IPS-15b (cell line): ENCODE measurements around the gene COPG2.
"Not testable (repeated sequence)": the region's sequence is repeated elsewhere in the genome, so short reads cannot be mapped to it uniquely, and the experiment has no call there.

Source experiments
- H3K27me3 ChIP-seq: one replicate; pipeline ENCODE4 v1.6.1; 2013; ENCODE audit warnings: low read length; ENCODE audit not compliant: control insufficient read depth, insufficient read depth
- H3K36me3 ChIP-seq: one replicate; pipeline ENCODE4 v1.6.1; 2013; ENCODE audit warnings: low read length; ENCODE audit not compliant: control insufficient read depth, insufficient read depth
- H3K4me1 ChIP-seq: one replicate; pipeline ENCODE4 v1.6.1; 2013; ENCODE audit warnings: mild to moderate bottlenecking, low read length; ENCODE audit not compliant: control insufficient read depth, insufficient read depth
- H3K4me3 ChIP-seq: one replicate; pipeline ENCODE4 v1.5.1; 2013; ENCODE audit warnings: low read depth, low read length
- H3K9ac ChIP-seq: one replicate; pipeline ENCODE4 v1.6.1; 2013; ENCODE audit warnings: low read depth, mild to moderate bottlenecking, low read length
- H3K9me3 ChIP-seq: one replicate; pipeline ENCODE4 v1.6.1; 2013; ENCODE audit warnings: mild to moderate bottlenecking, low read length; ENCODE audit not compliant: control insufficient read depth, insufficient read depth

Gene COPG2

GRCh38 chr7:130606161-130606560 lies 62.4 kb downstream of the COPG2 start:
- H3K4me1 ChIP-seq, result no peaks in the 10 kb centered on the region
- no peak overlapping the region for H3K9ac ChIP-seq
- H3K36me3 ChIP-seq, result peaks cover 3% of the 10 kb centered on the region
- no peaks in the 10 kb centered on the region for H3K27me3 ChIP-seq
- no peak overlapping the region for H3K4me3 ChIP-seq
- H3K9me3 ChIP-seq, result no peaks in the 10 kb centered on the region

- H3K9me3 ChIP-seq, result no peaks in the 10 kb centered on the region
- no peaks in the 10 kb centered on the region for H3K27me3 ChIP-seq
- no peak overlapping the region for H3K4me3 ChIP-seq
- no peaks in the 10 kb centered on the region for H3K36me3 ChIP-seq
- H3K9ac ChIP-seq, result no peak overlapping the region
- H3K4me1 ChIP-seq, result no peaks in the 10 kb centered on the region
Measured at GRCh38 chr7:130598056-130598455, 70.5 kb downstream of the COPG2 start.

DNA sequence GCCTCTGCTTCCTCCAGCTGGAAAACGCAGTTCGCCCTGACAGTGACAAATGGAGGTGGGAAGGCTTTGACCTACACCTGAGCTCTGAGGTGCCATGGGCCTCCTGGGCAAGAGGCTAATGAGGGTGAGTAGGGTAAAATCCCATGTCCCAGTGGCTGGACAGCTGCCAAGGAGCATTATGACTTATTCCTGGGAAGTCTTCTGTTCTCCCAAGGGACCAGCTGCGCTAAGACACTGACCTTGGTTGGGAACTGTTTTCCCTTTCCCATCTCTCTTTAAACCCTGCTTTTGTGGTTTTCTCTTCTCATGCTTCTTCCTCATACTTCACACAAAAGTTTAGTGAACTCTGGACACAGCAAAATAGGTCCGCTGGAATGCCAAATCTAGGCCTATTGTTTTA lies 72.6 kb downstream of the COPG2 start:
- Histone ChIP-seq H3K27me3 (no peaks in the 10 kb centered on the region), H3K4me1 (no peaks in the 10 kb centered on the region)

DNA sequence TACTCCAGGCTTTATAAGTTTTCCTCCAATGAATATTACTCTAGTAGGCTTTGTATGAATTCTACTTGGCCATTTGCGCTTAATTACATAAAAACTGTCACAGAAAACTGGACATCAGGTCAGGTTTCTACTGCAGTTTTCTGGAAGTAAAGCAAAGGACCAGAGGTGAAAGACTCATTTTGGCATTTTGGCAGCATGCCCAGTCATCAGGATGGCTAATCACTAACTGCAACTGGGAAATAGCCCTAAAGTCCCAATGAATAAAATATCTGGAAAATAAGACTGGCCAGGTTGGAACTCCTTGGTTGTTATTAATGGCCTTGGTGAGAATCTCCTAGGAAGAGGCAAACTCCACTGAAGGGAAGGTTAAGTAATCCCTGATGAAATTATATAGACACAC lies 75.5 kb downstream of the COPG2 start:
- H3K36me3 ChIP-seq, result no peaks in the 10 kb centered on the region
- H3K4me3 ChIP-seq, result no peak overlapping the region
- H3K9ac ChIP-seq, result no peak overlapping the region
- no peaks in the 10 kb centered on the region for H3K4me1 ChIP-seq
- no peaks in the 10 kb centered on the region for H3K27me3 ChIP-seq
- H3K9me3 ChIP-seq, result no peaks in the 10 kb centered on the region

More for the DNA sequence above, 72.6 kb downstream of the COPG2 start:
- Histone ChIP-seq H3K9me3 (no peaks in the 10 kb centered on the region), H3K4me3 (no peak overlapping the region), H3K36me3 (no peaks in the 10 kb centered on the region), H3K9ac (no peak overlapping the region)

- H3K4me1 ChIP-seq, H3K27me3 ChIP-seq, H3K9me3 ChIP-seq, H3K4me3 ChIP-seq, H3K9ac ChIP-seq, H3K36me3 ChIP-seq: not testable (repeated sequence)
Measured at GRCh38 chr7:130591464-130591863, 77.1 kb downstream of the COPG2 start.

DNA sequence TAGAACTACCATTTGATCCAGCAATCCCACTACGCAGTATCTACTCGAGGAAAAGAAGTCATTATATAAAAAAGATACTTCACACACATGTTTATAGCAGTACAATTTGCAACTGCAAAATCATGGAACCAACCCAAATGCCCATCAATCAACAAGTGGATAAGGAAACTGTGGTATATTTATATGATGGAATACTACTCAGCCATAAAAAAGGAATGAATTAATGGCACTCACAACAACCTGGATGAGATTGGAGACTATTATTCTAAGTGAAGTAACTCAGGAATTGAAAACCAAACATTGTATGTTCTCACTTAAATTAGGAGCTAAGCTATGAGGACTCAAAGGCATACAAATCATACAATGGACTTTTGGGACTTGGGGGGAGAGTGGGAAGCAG lies 82.6 kb downstream of the COPG2 start:
- not testable (repeated sequence) for H3K9ac ChIP-seq, H3K4me1 ChIP-seq, H3K9me3 ChIP-seq, H3K4me3 ChIP-seq, H3K27me3 ChIP-seq, H3K36me3 ChIP-seq

GRCh38 chr7:130575110-130575509 lies 93.4 kb downstream of the COPG2 start:
- H3K9ac ChIP-seq, H3K4me1 ChIP-seq, H3K9me3 ChIP-seq, H3K27me3 ChIP-seq, H3K36me3 ChIP-seq, H3K4me3 ChIP-seq: not testable (repeated sequence)

DNA sequence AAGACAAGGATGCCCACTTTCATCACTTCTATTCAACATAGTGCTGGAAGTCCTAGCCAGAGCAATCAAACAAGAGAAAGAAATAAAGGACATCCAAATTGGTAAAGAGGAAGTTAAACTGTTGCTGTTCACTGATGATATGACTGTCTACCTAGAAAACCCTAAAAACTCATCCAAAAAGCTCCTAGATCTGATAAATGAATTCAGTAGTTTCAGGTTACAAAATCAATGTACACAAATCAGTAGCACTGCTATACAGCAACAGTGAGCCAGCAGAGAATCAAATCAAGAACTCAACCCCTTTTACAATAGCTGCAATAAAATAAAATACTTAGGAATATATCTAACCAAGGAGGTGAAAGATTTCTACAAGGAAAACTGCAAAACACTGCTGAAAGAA lies 98.4 kb downstream of the COPG2 start:
- not testable (repeated sequence) for H3K4me1 ChIP-seq, H3K27me3 ChIP-seq, H3K4me3 ChIP-seq, H3K9me3 ChIP-seq, H3K9ac ChIP-seq, H3K36me3 ChIP-seq

DNA sequence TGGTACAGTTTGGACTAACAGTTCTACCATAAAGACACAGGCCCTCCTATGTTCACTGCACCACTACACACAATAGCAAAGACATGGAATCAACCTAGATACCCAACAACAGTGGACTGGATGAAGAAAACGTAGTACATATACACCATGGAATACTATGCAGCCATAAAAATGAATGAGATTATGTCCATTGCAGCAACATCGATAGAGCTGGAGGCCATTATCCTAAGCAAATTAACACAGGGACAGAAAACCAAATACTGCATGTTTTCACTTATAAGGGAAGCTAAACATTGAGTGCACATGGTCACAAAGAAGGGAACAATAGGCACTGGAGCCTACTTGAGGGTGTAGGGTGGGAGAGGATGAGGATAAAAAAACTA lies 101.7 kb downstream of the COPG2 start:
- Histone ChIP-seq H3K4me3 (no peak overlapping the region), H3K36me3 (no peaks in the 10 kb centered on the region), H3K9me3 (no peaks in the 10 kb centered on the region), H3K4me1 (no peaks in the 10 kb centered on the region), H3K9ac (no peak overlapping the region), H3K27me3 (no peaks in the 10 kb centered on the region)

- no peaks in the 10 kb centered on the region for H3K9me3 ChIP-seq
- no peak overlapping the region for H3K9ac ChIP-seq
- no peaks in the 10 kb centered on the region for H3K27me3 ChIP-seq
- H3K4me3 ChIP-seq, result no peak overlapping the region
- no peaks in the 10 kb centered on the region for H3K36me3 ChIP-seq
- no peaks in the 10 kb centered on the region for H3K4me1 ChIP-seq
Measured at GRCh38 chr7:130566168-130566897, 102.2 kb downstream of the COPG2 start.

GRCh38 chr7:130560972-130561371 lies 107.6 kb downstream of the COPG2 start:
- Histone ChIP-seq H3K4me1 (no peaks in the 10 kb centered on the region), H3K9ac (no peak overlapping the region), H3K4me3 (no peak overlapping the region), H3K36me3 (no peaks in the 10 kb centered on the region), H3K9me3 (no peaks in the 10 kb centered on the region), H3K27me3 (no peaks in the 10 kb centered on the region)

DNA sequence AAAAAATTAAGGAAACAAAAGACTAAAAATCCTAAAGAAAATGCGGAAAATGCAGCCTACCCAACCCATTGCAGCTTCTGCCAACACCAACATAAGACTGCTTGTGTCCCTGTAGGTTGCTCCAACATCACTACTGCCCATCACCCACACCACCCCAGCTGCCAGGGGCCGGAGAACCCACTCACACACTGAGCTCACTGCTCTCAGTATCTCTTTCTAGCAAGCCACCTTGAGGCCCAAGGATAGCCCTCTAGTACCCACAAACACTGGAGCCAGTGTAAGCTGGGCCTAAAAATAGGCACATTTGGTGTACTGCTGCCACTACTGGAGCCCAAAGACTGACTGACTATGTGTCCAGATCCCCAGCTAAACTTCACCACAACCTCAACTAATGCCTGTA lies 109.4 kb downstream of the COPG2 start:
- H3K9ac ChIP-seq, result no peak overlapping the region
- no peaks in the 10 kb centered on the region for H3K9me3 ChIP-seq
- H3K4me3 ChIP-seq, result no peak overlapping the region
- H3K4me1 ChIP-seq, result no peaks in the 10 kb centered on the region
- no peaks in the 10 kb centered on the region for H3K27me3 ChIP-seq
- no peaks in the 10 kb centered on the region for H3K36me3 ChIP-seq
